T-helper 1 cell (primary cell): ENCODE data around the gene GOLGA6L2.
"Not testable (repeated sequence)": the region's sequence is repeated elsewhere in the genome, so short reads cannot be mapped to it uniquely, and the experiment has no call there.

Source experiments
- DNase-seq, 5 donors: peaks; one replicate each; pipeline ENCODE4 v3.0.0-alpha.2; 2012 to 2020

Gene GOLGA6L2

DNA sequence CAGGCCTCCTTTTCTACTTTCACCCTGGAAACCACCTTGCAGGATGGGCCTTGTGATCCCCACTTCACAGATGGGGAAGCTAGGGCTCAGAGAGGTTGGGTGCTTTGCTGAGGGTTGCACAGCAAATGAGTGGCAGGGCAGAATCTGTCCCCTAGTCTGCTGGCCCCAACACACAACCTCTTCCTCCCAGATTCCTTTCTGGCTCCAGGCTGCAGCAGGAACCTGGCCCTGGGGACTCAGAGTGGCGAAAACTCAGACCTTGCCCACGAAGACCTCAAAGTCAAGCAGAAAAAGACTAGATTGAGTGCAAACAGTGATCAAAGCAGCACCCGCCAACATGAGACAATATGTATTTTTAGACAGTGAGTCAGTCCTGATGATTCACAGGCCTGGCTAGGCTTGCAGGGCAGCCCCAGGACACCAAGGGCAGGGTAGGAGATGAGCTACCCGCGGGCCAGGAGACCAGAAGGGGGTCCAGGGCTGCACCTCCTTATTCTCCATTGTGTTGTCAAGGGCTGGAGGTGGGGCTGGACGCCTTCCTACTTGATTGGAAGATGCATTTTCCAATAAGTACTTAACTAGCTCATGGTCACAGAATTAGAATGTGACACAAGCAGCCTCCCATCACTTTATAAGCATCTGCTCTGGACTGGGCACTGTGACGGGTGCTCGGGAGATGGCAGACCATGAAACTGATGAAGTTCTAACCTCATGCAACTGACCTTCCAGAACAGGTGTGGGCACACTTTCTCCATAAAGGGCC lies 23.9 kb downstream of the GOLGA6L2 start:
- DNase-seq: no peak

DNA sequence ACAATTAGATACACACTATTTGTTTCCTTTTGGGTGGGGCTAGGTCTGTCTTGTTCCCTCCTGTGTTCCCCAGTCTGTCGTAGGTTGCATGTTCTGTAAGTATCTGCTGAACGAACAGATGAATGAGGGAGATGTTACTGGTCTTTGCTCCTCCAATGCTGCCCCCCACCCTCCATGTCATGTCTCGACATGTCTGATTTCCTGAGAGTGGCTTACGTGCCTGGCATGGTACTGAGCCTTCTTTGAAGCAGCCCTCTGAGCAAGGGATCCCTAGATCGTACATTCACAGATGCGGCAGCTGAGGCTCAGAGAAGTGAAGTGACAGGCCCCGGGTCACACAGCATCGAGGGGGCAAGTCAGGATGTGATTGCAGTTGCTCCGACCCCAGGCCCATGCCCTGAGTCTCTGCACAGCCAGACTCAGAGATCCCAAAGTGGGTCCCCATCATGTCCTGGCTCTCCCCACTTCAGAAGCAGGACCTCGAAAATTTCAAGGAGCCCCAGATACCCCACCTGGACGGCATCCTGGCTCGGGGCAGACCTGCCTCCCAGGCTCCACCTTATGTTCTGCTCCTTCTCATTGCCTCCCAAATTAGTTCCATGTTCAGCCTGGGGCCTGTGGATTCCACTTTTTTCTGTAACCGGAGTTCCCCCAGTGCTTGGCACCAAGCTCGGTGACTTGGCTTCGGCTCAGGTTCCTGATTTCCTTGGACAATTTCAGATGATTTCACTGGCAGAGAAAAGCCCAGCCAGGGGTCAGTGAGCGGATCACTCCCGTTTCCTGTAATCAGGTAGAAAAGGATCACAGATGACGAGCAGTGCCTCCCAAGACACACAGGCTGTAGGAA lies 24.7 kb downstream of the GOLGA6L2 start:
- no peak for DNase-seq

DNA sequence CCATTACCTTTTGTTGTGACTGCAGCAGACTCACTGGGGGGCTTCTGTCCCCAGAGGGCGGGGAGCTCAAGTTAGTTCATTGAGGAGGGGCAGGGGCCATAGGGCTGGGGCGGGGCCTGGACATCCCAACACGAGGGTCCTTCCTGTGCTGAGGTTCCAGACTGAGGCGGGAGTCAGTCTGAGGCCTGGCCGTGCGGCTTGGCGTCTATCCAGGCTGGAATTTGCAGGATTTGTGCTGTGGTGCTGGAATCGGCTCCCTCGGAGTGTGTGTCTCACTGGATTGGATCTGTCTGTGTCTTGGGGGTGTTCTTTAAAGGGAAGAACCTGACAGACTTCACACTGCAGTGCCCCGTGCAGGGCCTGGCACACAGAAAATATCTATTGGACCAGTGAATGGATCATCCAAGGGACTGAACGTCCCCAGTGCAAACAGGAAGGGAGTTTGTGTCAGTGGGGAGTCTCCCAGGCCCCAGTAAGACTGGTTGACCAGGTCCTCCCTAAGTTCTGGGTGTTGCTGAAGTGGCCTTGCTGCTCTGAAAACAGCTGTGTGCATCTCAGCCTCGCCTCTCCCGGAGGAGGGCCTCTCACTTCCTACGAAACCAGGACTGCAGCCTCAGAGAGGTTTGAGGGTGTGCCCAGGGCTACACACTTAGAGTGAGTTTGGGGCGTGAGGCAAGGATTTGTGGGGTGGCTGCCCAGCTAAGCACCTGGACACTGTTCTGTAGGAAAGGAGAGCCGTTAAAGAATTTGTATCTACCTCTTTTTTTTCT lies 26.1 kb downstream of the GOLGA6L2 start:
- DNase-seq: no peak

DNA sequence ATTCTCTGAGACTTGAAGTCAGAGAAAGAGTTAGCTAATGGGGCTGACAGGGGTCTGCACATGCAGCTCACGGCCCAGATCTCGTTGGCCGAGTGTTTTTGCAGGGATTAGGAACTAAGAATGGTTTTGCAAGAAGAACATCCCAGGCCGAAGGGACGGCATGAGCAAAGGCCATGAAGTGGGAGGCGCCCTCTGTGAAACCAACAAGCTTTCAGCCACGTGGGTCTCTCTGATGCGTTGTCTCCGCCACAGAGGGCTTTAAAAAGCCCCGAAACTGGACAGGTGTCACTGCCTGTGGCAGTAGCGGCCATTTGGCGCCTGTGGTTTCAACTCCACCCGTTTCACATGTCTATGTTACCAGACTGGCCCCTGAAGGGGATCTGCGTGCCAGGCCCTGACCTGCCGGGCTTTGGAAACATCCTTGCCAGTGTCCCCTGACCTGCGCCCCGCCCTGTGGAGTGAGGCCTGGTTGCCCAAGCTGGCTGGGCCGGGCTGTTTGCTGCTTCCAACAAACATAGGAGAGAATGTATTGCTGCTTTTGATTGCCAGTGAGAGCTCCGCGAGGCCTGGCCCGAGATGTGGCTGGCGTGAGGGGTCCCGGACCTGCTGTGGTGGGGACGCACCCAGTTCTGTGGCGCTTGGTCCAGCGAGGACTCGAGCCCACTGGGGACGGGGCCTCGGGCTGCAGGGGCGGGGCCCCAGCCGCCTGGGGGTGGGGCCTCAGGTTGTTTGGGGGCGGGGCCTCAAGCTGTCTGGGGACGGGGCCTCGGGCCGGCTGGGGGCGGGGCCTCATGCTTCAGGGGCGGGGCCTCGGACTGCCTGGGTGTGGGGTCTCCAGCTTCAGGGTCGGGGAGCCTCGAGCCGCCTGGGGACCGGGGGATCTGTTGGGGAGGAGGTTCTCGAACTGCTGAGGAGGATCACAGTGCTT lies 30.4 kb downstream of the GOLGA6L2 start:
- DNase-seq: no peak

DNA sequence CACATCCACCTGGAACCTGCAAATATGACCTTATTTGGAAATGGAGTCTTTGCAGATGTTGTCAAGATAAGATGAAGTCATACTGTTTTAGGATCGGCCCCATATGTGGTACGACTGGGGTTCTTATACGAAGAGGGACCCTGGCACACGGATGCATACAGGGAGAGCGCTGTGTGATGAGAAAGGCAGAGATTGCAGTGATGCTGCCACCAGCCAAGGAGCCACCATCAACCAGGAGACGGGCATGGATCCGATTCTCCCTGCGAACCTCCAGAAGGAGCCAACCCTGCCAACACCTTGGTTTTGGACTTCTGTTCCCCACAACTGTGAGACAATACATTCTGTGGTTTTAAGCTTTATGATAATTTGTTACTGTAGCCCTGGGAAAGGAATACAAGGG lies 31.2 kb downstream of the GOLGA6L2 start:
- DNase-seq: not testable (repeated sequence)

DNA sequence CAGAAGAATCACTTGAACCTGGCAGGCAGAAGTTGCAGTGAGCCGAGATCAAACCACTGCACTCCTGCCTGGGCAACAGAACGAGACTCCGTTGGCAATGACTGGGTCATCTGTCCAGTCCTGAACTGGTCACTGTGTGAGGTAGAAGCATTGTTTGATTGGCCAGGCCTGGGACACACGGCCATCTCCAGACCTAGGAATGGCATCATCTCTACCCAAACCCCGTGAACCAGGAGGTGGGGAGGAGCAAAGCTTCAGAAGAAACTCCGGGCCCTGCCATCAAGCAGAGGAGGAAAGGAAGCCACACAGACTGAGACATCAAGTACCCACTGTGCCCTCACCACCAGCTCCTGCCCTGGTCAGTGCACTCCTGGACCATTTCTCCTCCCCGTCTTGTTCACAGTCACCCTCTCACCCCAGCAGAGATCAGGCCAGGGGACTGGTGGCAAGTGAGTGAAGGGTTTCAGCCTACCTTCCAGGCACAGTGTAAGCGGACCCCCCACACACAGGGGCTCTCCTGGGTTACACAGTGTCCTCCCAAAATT lies 31.6 kb downstream of the GOLGA6L2 start:
- no peak for DNase-seq

DNA sequence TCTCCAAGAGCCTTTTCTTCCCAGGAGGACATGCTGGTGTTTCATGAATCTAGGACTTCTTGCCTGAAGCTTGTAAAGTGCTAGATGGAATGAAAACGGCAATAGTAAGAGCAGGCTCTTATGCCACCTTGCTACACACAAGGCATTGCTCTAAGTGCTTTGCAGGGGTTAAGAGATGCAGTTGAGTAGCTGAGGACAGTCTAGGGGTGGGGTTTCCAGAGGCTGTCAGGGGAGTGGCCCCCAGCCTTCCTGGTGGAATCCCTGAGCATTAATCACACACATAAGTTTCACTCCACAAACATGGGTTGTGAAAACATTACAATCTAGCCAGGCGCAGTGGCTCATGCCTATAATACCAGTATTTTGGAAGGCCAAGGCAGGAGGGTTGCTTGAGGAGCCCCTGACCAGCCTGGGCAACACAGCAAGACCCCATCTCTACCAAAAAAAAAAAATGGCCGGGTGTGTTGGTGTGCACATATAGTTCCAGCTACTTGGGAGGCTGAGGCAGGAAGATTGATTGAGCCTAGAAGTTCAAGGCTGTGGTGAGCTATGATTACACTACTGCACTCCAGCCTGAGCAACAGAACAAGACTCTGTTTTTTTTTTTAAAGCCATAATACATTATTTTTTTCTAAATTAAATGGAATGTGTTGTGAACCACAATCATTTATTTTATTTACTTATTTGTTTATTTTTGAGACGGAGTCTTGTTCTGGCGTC lies 34.0 kb downstream of the GOLGA6L2 start:
- not testable (repeated sequence) for DNase-seq

DNA sequence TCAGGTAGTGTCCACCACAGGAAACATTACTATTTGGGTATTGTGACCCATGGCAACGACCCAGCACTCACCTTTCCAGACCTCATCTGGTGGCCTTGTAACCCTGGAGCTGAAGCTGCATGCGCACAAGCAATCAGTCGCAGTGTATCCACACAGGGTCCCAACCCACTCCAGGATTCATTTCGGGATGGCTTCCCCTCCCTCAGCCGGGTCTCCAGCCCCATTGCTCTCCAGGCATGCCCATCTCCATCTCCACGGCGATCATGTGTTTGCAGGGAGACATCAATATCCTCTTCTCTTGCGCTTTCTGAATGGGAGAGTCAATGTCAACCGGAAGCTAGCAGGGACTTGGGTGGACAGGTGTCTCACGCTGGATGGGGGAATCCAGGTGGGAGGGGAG lies 35.2 kb downstream of the GOLGA6L2 start:
- no peak for DNase-seq

DNA sequence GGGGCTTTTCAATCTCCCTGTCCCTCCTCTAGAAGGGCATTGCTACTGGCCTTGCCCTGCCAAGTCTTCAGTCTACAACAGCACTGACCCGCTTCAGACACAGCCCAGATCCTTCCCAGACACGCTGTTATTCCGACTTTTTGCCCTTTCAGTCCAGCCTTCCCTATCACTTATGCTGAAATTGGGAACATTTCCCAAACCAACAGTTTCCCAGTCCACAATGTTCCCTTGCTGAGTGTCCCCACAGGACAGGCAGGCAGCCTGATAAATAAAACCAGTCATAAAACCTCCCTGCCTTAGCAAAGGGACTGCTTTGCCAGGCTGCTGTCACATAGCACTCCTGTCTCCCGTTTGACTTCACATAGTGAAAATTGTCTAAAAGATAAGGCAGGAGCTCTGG lies 43.5 kb downstream of the GOLGA6L2 start:
- DNase-seq: no peak

DNA sequence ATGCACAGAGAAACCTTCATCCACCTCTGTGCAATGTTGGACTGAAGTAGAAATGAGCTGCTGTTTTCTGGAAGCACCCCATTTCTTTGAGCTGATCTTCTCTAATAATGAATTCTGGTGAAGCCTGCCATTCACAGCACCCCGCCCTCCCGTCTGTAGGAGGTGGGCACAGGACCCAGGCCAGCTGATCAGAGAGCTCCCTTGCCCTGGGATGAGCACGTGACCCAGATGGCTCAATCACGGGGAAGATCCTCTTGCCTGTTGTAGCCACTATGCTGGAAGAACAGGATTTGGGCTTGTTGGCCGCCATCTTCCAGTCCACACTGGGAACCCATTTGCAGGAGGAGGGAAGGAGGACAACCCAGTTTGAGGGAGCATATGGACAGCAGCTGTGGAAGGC lies 44.5 kb downstream of the GOLGA6L2 start:
- DNase-seq: no peak

DNA sequence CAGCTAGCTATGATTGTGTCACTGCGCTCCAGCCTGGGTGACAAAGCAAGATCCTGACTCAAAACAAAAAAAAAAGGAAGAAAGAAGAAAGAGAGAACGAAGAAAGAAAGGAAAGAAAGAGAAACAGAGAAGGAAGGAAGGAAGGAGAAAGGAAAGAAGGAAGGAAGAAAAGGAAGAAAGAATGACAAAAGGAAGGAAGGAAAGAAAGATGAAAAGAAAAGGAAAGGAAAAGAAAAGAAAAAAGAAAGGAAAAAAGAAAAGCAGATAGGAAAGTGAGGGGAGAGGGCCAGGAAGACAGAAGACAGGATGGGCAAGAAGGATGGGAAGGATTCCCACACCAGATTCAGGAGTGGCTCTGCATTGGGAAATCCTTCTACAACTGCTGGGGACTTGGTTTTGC lies 44.9 kb downstream of the GOLGA6L2 start:
- DNase-seq: no peak

DNA sequence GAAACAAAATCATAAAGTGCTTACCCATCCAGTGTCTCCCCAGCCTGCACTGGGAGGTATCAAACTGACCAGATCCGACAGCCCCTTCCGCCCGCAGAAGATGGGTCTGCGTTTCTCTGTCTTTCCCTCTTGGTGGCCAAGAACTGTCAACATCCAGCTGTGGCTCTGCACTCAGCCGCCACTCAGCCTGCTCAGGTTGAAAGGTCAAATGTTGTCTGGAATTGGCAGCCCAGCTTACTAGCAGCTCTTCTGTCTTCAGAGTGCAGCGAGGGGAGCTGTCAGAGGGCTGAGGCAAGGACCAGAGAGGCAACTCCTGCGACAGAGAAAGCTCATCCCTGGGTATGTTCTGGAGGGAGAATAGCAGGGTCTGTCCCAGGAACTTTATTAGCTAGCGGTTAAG lies 45.4 kb downstream of the GOLGA6L2 start:
- DNase-seq: no peak

DNA sequence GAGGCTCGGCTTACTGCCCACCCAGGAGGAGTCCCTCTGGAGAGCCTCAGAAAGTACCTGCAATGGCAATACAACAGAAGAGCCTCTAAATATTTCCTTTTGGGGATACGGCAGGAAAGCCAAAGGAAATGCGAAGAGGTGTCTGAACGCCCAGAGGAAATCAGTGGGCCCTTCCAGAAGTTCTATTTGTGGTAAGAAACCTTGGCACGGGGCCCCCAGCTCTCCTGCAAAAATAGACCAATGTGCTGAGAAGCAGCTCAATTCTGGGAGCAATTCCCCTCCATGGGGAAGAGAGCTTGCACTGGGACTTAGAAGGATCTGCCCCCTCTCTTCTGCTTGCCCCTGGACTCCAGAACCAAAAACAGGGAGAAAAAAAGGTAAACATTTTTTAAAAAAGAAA lies 47.8 kb downstream of the GOLGA6L2 start:
- not testable (repeated sequence) for DNase-seq

DNA sequence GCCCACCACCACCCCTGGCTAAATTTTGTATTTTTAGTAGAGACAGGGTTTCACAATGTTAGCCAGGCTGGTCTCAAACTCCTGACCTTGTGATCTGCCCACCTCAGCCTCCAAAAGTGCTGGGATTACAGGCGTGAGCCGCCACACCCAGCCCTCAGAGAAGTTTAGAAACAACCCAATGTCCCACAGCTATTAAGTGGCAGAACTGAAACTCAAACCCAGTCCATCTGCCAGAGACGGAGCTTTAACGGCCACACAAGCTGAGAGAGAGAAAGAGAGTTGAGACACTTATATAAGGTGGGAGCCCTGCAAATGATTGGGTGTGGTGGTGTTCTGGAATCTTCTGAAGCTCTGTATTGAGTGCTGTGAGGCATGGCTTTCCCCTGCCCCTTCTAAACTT lies 48.7 kb downstream of the GOLGA6L2 start:
- not testable (repeated sequence) for DNase-seq

DNA sequence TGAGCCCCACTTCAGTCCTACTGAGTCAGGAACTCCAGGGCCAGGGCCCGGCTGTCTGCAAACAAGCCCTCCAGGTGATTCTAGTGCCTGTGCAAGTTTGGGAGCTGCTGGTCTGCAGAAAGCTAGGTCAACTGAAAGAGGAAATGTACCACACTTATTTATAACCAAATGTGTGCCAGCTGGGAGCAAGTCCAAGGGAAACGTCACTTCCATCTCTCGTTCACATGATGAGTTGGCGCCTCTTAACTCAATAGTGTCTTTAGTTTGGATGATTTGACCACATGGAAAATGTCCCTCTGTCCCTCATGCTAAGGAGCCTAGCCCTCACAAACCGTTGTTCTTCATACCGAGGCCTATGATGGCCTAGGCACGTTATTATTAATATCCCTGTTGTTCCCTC lies 49.3 kb downstream of the GOLGA6L2 start:
- DNase-seq: no peak

DNA sequence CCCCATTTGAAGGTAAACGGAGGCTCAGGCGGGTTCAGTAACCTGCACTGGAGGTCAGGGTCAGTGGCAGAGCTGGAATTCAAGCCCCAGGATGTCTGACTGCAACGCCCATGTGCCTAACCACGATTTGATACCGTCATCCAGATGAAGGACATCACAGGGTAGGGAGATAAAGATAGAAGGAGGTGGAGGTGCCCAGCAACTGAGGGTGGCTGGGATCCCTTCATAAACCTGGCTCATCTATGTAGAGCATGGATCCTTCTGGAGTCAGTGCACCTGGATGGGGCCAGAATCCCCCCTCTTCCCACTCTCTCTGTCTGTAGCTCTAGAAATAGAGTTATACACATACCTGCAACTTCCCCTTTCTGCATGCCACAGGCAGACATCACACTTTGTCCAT lies 51.2 kb downstream of the GOLGA6L2 start:
- no peak for DNase-seq

DNA sequence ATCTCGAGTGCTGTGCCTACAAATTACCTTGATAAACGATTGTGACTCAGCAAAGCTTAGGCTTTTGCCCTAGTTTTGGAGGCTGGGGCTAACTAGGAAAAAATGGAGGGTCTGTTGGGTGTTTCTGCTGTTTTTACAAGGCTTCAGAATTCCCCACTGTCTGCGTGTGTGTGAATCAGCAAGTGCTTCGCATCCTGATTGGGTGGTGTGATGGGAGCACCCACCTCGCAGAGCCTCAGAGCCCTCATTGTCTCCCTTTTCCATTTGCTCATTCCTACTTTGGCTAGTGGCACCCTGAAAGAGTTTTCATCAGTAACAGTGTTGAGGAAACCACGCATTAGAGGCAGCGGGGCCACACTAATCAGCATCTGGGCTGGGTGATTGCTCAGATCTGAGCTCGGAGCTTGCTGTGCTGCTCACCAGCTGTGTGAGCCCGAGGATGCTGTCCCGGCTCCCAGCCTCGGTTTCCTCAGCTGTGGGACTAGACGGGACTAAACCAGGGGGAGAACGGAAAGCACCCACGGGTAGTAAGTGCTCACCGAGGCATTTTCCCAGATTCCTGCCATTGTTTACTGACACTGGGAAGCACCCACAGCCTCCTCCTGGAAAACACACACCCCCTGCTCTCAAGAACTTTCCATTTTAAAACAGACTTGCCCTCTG lies 51.9 kb downstream of the GOLGA6L2 start:
- DNase-seq: no peak
